ENCODE measurements around the gene MMP25.

Gene MMP25

DNA sequence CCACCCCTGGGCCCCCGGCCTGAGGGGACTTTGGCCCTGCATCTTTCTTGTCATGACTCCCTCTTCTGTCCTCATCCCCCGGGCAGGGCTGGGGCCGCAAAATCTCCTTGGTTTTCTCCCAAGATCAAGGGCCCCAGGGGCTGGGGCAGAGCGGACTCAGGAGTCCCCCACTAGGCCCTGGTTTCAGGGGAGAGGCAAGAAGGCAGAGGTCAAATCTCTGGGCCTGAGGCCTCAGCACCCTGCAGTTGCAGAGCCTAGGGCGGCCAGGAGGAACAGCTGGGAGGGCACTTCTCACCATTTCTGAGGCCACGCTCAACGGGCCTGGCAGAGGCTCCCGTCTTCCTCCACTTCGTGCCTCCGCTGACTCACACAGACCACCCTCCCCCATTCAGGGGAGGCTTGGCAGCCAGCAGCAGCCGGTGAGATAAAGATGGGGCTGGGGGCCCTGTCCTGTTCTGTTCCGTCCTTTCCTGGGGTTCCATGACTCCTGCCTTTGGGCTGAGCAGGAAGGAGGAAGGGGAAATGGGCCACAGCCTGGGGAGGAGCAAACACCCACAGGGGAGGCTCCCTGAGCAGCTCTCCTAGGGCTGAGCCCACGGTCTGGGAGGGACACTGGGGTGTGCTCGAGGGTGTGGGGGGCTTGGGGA lies 40.4 kb downstream of the MMP25 start:
- TF ChIP-seq, protein P1, sequence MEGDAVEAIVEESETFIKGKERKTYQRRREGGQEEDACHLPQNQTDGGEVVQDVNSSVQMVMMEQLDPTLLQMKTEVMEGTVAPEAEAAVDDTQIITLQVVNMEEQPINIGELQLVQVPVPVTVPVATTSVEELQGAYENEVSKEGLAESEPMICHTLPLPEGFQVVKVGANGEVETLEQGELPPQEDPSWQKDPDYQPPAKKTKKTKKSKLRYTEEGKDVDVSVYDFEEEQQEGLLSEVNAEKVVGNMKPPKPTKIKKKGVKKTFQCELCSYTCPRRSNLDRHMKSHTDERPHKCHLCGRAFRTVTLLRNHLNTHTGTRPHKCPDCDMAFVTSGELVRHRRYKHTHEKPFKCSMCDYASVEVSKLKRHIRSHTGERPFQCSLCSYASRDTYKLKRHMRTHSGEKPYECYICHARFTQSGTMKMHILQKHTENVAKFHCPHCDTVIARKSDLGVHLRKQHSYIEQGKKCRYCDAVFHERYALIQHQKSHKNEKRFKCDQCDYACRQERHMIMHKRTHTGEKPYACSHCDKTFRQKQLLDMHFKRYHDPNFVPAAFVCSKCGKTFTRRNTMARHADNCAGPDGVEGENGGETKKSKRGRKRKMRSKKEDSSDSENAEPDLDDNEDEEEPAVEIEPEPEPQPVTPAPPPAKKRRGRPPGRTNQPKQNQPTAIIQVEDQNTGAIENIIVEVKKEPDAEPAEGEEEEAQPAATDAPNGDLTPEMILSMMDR (IDR thresholded peaks at IDR 0.05; ENCODE audit: insufficient read depth, low read depth, low read length, missing control alignments): no peak
- no peak overlapping the region for H3K4me3 ChIP-seq (ENCODE audit: low read depth, low read length)
- no peak for DNase-seq (ENCODE audit: low read depth)

- DNase-seq (ENCODE audit: low read depth): no peak
- TF ChIP-seq, protein P1 (IDR thresholded peaks at IDR 0.05; ENCODE audit: insufficient read depth, low read depth, low read length, missing control alignments): no peak
- no peak overlapping the region for H3K4me3 ChIP-seq (ENCODE audit: low read depth, low read length)
Measured at GRCh38 chr16:3087243-3088235, 41.2 kb downstream of the MMP25 start.

GRCh38 chr16:3088450-3088849 lies 42.1 kb downstream of the MMP25 start:
- DNase-seq (ENCODE audit: low read depth): no peak
- TF ChIP-seq, protein P1 (IDR thresholded peaks at IDR 0.05; ENCODE audit: insufficient read depth, low read depth, low read length, missing control alignments): no peak
- no peak overlapping the region for H3K4me3 ChIP-seq (ENCODE audit: low read depth, low read length)

DNA sequence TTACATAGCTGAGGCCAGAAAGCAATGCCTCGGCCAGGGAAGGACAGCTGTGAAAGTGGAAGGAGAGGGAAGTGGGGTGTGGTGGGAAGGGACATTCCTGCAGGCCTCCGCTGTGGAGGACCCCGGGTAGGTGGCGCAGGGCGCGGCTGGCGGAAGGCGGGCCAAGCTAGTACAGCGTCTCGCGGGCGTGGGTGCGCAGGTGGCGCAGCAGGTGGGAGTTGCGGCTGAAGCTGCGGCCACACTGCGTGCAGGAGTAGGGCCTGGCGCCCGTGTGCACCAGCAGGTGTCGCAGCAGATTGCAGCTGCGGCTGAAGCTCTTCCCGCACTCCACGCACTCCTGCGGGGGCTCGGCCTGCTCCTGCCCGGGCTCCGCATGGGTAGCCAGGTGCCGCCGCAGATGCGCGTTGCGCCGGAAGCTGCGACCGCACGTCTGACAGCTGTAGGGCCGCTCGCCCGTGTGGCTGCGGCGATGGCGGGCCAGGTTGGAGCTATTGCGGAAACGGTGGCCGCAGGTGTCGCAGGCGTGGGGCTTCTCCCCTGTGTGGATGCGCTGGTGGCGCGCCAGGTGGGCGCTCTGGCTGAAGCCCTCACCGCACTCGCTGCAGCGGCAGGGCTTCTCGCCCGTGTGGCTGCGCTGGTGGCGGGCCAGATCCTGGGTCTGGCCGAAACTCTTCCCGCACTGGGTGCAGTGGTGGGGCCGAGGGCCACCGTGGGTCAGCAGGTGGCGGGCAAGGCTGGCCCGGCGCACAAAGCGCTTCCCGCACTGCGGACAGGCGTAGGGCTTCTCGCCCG lies 42.8 kb downstream of the MMP25 start:
- TF ChIP-seq, protein P1 (IDR thresholded peaks at IDR 0.05; ENCODE audit: insufficient read depth, low read depth, low read length, missing control alignments): no peak
- DNase-seq (ENCODE audit: low read depth): no peak
- no peak overlapping the region for H3K4me3 ChIP-seq (ENCODE audit: low read depth, low read length)

GRCh38 chr16:3089717-3090592 lies 43.6 kb downstream of the MMP25 start:
- no peak for DNase-seq (ENCODE audit: low read depth)
- TF ChIP-seq, protein P1 (IDR thresholded peaks at IDR 0.05; ENCODE audit: insufficient read depth, low read depth, low read length, missing control alignments): no peak
- no peak overlapping the region for H3K4me3 ChIP-seq (ENCODE audit: low read depth, low read length)

DNA sequence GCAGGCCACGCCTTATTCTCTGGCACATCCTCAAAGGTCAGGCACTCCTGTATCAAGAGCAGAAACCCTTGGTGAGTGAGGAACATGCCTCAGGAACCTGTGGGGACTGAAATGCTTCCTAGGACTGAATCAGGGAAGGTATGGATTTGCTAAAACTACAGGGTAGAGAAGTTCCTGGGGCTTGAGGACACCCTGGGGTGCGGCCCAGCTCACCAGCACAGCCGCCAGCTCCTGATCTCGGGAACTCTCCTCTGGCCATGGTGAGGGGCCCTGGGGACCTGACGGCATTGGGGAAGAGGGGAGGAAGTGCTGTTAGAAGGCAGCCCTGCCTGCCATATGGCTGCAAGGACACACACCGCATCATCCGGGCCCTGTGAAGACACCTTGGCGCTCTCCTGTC lies 45.2 kb downstream of the MMP25 start:
- no peak overlapping the region for H3K4me3 ChIP-seq (ENCODE audit: low read depth, low read length)
- TF ChIP-seq, protein P1 (IDR thresholded peaks at IDR 0.05; ENCODE audit: insufficient read depth, low read depth, low read length, missing control alignments): no peak
- DNase-seq (ENCODE audit: low read depth): no peak

Data from GM12865 (cell line).